NCI-H345 treated with DMSO at 0.1 percent for 48 hours (cell line): Measurements from ENCODE around the gene GRIN2D.

Experiments used
- DNase-seq: peaks from one replicate; lab custom pipeline; 2025; ENCODE audit not compliant: unreplicated experiment; lab: John Stamatoyannopoulos, UW

GRIN2D gene

GRCh38 chr19:48397263-48398101 lies 4.0 kb downstream of the GRIN2D start:
- no peak for DNase-seq

- DNase-seq: no peak
These were observed 4.6 kb downstream of the GRIN2D start for GRCh38 chr19:48398102-48398374.

- DNase-seq: no peak
These were observed 5.1 kb downstream of the GRIN2D start for GRCh38 chr19:48398375-48399235.

DNA sequence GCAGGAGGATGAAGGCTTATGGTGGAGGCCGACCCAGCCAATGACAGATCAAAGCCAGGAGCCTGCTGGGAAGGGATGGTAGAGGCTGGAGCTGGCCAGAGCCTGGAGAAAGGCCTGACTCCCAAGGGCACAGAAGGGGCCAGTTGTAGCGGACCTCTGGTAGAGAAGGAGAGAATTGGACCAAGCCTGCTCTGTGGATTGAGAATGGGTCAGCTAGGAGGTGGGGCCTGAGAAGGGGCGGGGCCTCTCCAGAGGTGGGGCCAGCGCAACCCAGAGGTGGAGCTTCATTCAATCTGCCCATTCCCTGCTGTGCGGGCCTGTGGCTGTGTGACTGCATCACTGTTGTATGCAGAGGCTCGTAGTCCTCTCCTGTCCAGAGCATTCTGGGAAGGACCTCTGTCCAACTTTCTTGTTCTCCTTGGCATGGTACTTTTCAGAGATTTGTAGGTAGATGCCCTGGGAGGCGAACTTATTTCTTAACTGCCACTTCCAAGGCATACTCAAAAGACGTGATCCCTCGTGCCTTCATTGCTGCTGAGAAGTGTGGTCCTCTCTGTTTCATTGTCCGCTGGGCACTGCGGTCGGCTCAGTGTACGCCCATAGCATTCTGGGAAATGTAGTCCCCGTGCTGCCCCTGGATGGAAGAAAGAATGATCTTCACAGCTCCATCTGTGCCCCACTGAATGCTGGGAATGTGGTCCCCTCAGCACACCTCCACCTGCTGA lies 6.7 kb downstream of the GRIN2D start:
- peak; percentile 33 for DNase-seq

DNA sequence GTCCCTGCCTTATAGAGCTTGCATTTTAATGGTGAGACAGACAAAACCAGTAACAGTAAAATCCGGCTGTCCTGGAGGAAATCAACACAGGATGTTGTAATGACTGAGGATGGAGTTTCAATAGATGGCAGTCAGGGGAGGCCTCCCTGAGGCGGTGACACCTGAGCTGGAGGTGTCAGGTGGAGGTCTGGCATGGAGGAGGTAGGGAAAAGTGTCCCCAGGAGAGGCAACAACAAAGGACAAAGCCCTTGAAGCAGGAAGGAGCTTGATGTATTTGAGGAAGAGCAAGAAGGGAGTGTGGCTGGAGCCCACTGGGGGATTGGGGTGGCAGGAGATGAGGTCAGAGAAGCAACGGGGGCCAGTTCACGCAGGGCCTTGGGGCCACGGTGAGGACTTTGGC lies 7.8 kb downstream of the GRIN2D start:
- no peak for DNase-seq

GRCh38 chr19:48403606-48404005 lies 10.1 kb downstream of the GRIN2D start:
- DNase-seq: no peak

DNA sequence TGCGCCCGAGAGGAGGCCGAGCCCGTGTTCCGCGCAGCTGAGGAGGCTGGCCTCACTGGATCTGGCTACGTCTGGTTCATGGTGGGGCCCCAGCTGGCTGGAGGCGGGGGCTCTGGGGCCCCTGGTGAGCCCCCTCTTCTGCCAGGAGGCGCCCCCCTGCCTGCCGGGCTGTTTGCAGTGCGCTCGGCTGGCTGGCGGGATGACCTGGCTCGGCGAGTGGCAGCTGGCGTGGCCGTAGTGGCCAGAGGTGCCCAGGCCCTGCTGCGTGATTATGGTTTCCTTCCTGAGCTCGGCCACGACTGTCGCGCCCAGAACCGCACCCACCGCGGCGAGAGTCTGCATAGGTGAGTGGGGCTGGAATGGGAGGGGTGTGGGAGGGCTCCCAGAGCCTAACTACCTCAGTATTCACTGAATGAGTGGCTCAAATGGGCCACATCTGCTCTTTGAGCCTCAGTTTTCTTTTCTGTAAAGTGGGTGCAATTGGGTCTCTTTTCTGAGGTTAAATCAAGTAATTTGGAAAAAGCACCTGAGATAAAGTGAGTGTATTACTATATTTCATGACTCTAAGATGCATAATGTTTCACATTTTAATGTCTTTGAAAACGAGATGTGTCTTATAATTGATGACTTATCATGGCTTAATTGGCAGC lies 11.7 kb downstream of the GRIN2D start:
- no peak for DNase-seq

DNA sequence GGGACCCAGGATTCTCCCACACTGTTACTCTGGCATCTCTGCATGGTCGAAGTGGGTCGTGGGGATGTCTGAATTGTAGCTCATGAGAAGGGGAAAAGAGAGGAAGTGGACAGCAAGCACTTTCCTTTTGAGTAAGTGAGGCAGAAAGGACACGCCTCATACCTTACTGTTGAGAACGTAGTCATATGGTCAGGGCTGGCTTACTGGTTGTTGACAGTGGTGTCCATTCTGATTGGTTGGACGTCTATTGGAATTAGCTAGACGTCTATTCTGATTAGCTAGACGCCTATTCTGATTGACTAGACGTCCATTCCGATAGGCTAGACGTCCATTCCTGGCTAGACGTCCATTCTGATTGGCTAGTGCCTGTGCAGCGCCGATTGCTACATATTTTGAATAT lies 12.4 kb downstream of the GRIN2D start:
- DNase-seq: no peak

- no peak for DNase-seq
These were observed 20.6 kb downstream of the GRIN2D start for GRCh38 chr19:48413879-48414587.

- no peak for DNase-seq
These were observed 21.9 kb downstream of the GRIN2D start for GRCh38 chr19:48415395-48415794.

DNA sequence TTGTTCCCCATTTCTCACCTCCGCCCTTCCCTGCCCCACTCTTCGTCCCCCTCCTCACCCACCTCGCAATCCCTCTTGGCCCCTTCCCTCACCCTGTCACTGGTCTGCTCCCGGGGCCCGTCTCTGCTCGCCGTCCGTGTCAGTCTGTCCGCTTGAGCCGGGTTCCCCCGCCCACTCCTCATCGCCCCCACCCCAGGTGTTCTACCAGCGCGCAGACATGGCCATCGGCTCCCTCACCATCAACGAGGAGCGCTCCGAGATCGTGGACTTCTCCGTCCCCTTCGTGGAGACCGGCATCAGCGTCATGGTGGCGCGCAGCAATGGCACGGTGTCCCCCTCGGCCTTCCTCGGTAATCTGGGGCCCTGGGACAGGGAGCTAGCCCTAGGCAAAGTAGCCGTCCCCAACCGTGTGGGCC lies 22.3 kb downstream of the GRIN2D start:
- DNase-seq: no peak

DNA sequence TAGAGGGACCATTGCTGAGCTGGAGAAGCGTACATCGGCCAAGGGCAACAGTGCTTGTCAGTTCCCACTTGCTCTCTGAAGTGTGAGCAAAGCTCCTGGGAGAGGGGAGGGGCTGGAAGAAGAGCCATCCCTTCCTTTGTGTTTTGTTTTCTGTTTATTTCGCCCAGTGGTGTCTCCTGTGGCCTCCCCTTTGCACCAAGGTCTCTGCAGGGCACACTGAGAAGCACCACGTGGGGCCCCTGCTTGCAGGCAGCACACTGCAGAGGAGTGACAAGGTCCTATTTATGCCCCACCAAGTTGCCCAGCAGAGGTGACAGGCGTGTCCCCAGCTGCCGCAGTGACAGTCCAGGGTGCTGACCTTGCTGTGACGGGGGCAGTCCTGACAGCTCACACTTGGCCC lies 24.0 kb downstream of the GRIN2D start:
- no peak for DNase-seq

- DNase-seq: no peak
These were observed 25.0 kb downstream of the GRIN2D start for GRCh38 chr19:48418317-48419064.

- no peak for DNase-seq
These were observed 25.9 kb downstream of the GRIN2D start for GRCh38 chr19:48419158-48419920.

DNA sequence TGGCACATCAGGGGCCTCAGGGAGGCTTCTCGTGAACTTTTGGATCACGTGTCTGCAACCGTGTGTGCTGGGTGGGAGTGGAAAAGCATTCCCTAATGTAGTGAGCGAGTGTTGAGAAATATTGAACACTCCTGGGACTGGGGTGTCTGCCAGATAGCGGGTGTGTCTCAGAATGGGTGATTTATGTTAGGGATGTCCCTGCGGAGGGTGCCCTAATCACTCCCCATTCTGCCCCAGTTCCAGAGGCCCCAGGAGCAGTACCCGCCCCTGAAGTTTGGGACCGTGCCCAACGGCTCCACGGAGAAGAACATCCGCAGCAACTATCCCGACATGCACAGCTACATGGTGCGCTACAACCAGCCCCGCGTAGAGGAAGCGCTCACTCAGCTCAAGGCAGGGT lies 28.1 kb downstream of the GRIN2D start:
- no peak for DNase-seq

- no peak for DNase-seq
These were observed 31.3 kb downstream of the GRIN2D start for GRCh38 chr19:48424694-48425219.

DNA sequence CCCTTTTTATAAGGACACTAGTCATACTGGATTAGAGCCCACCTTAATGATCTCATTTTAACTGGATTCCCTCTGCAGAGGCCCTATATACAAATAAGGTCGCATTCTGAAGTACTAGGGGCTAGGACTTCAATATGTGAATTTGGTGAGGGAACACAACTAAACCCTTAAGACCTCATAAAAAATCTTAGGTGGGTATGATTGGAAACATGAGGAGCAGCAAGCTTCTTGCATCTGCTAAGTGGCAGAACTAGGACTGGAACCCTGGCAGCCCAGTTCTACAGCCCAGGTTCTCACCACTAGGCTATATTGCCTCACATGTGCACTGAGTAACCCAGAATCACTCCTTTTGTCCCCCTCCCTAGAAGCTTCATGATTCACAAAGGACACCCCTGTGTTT lies 35.2 kb downstream of the GRIN2D start:
- no peak for DNase-seq

- no peak for DNase-seq
These were observed 39.9 kb downstream of the GRIN2D start for GRCh38 chr19:48433337-48433736.

DNA sequence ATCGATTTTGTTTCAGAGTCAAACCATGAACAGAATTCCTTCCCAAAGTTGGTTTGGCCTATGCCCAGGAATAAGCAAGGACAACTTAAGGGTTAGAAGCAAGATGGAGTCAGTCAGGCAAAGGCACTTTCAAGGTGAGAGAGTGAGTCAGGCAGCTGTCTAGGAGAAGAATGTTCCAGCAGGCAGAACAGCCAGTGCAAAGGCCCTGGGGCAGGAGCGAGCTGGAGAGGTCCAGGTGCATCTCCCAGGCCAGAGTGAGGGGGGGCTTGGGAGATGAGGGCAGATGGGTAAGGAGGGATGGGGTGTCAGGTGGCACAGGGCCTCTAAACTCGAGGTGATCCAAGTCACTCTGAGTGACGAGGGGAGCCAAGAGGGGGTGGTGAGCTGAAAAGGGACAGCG lies 43.1 kb downstream of the GRIN2D start:
- no peak for DNase-seq
